ENCODE data around the gene GNA14. TPM values are rescaled to one million over a fixed set of nuclear protein-coding genes. Genes with fewer than 3 reads are reported as not detected.

Gene GNA14
- total RNA-seq, 1 experiment from 2014 or later, result 0.25 TPM

DNA sequence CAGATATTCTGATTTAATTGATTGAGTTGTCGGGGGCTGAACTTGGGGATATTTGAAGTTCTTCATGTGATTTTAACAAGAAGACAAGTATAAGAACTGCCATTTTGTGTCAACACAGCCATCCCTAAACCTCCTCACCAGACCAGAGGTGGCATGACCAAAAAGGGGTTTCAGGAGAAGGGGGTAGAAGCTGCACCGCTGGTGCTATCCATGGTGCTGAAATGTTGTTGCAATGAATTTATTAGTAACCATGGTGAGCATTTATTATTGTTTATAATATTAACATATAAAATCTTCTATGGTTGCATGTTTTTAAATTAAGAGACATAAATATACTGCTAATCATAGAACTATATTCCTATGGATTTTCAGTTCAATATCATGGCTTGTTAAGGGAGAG lies 72.3 kb downstream of the GNA14 start:
- no peak overlapping the region for H2AFZ ChIP-seq (ENCODE audit: low read depth, low read length, poor library complexity, severe bottlenecking)
- no peaks in the 10 kb centered on the region for H4K20me1 ChIP-seq (ENCODE audit: insufficient read depth)
- H3K9me3 ChIP-seq (ENCODE audit: control insufficient read depth in 1 of 2, insufficient read depth in 1 of 2, low read depth in 1 of 2, low read length in 2 of 2), result no peaks in the 10 kb centered on the region
- H3K27ac ChIP-seq (ENCODE audit: low read depth, low read length), result no peak overlapping the region
- H3K27me3 ChIP-seq (ENCODE audit: insufficient read depth, low read length), result no peaks in the 10 kb centered on the region; the same call in 1 of the 2 replicates
- H3K4me3 ChIP-seq (replicated peaks in 1 of 2; ENCODE audit: low read depth in 1 of 2, low read length in 2 of 2), result no peak overlapping the region
- no peaks in the 10 kb centered on the region for H3K9me2 ChIP-seq (ENCODE audit: insufficient read depth)
- RAD21 ChIA-PET (ENCODE audit: low non-redundant PET in 1 of 2, low total read pairs in 2 of 2, uncharacterized antibody in 2 of 2, unreplicated experiment in 2 of 2), result no interaction called here
- intact Hi-C loops (cut with micrococcal nuclease), result no loop called here
- H3K4me2 ChIP-seq (ENCODE audit: low read length), result no peak overlapping the region
- H3K9ac ChIP-seq (ENCODE audit: low read length), result no peak overlapping the region
- TF ChIP-seq, protein P1, sequence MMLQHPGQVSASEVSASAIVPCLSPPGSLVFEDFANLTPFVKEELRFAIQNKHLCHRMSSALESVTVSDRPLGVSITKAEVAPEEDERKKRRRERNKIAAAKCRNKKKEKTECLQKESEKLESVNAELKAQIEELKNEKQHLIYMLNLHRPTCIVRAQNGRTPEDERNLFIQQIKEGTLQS (IDR thresholded peaks at IDR 0.05), result no peak
- TF ChIP-seq, protein P2, sequence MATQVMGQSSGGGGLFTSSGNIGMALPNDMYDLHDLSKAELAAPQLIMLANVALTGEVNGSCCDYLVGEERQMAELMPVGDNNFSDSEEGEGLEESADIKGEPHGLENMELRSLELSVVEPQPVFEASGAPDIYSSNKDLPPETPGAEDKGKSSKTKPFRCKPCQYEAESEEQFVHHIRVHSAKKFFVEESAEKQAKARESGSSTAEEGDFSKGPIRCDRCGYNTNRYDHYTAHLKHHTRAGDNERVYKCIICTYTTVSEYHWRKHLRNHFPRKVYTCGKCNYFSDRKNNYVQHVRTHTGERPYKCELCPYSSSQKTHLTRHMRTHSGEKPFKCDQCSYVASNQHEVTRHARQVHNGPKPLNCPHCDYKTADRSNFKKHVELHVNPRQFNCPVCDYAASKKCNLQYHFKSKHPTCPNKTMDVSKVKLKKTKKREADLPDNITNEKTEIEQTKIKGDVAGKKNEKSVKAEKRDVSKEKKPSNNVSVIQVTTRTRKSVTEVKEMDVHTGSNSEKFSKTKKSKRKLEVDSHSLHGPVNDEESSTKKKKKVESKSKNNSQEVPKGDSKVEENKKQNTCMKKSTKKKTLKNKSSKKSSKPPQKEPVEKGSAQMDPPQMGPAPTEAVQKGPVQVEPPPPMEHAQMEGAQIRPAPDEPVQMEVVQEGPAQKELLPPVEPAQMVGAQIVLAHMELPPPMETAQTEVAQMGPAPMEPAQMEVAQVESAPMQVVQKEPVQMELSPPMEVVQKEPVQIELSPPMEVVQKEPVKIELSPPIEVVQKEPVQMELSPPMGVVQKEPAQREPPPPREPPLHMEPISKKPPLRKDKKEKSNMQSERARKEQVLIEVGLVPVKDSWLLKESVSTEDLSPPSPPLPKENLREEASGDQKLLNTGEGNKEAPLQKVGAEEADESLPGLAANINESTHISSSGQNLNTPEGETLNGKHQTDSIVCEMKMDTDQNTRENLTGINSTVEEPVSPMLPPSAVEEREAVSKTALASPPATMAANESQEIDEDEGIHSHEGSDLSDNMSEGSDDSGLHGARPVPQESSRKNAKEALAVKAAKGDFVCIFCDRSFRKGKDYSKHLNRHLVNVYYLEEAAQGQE (IDR thresholded peaks at IDR 0.05; ENCODE audit: low read depth), result peak; percentile 88
- H3K36me3 ChIP-seq (ENCODE audit: control insufficient read depth in 1 of 2, insufficient read depth in 2 of 2, low read length in 2 of 2), result no peaks in the 10 kb centered on the region
- POLR2A ChIA-PET, result no interaction called here
- ATAC-seq, result no peak
- no peaks in the 10 kb centered on the region for H3K4me1 ChIP-seq (ENCODE audit: control insufficient read depth in 1 of 2, insufficient read depth in 2 of 2, low read length in 2 of 2)
- CTCF ChIA-PET, result no interaction called here
- no peak for DNase-seq (ENCODE audit: low read depth, low spot score)
- H3K79me2 ChIP-seq (ENCODE audit: insufficient read depth, low read length), result no peaks in the 10 kb centered on the region
- BruUV-seq (replicated peaks), result no TSS peak

DNA sequence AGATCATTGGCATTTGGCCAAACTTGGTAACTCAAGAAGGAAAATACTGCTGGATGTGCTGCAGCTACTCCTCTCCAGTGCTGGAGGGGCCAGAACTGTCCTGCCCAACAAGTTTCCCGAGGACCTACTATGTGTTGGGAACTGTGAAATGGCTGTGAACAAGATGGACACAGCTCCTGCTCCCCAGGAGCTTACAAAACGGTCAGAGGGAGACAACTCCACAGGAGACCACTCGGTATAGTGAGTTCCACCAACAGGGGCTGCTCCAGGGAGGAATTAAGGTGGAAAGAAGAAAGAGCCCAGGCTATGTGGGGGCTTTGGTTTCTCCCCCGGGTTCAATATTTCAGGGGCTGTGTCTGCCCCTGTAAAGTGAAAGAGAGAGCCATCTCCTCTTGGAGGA lies 78.8 kb downstream of the GNA14 start:
- H4K20me1 ChIP-seq (ENCODE audit: insufficient read depth), result no peaks in the 10 kb centered on the region

More for the DNA sequence above, 78.8 kb downstream of the GNA14 start:
- CTCF ChIA-PET, result no interaction called here
- H3K27ac ChIP-seq (ENCODE audit: low read depth, low read length), result no peak overlapping the region
- no peak overlapping the region for H3K4me2 ChIP-seq (ENCODE audit: low read length)
- H3K36me3 ChIP-seq (ENCODE audit: control insufficient read depth in 1 of 2, insufficient read depth in 2 of 2, low read length in 2 of 2), result no peaks in the 10 kb centered on the region
- no peaks in the 10 kb centered on the region for H3K79me2 ChIP-seq (ENCODE audit: insufficient read depth, low read length)
- ATAC-seq (no peak), DNase-seq (ENCODE audit: low read depth, low spot score) (no peak)
- TF ChIP-seq EZH2phosphoT487 (IDR thresholded peaks at IDR 0.05; ENCODE audit: borderline replicate concordance) (no peak), ELF1 (IDR thresholded peaks at IDR 0.05; ENCODE audit: borderline replicate concordance, low read depth) (no peak), EZH2 (IDR thresholded peaks at IDR 0.05) (no peak), SRF (IDR thresholded peaks at IDR 0.05; ENCODE audit: low read depth) (no peak), CEBPB (IDR thresholded peaks at IDR 0.05; ENCODE audit: low read depth) (no peak), JUND (IDR thresholded peaks at IDR 0.05) (no peak), YY1 (IDR thresholded peaks at IDR 0.05; ENCODE audit: extremely low read depth, insufficient replicate concordance, low read depth, low read length) (no peak), EGR1 (IDR thresholded peaks at IDR 0.05; ENCODE audit: low read depth) (no peak), POLR2AphosphoS5 (IDR thresholded peaks at IDR 0.05; ENCODE audit: low read depth, low read length) (no peak), SIN3A (IDR thresholded peaks at IDR 0.05; ENCODE audit: low read depth) (no peak)
- TF ChIP-seq, protein P3, sequence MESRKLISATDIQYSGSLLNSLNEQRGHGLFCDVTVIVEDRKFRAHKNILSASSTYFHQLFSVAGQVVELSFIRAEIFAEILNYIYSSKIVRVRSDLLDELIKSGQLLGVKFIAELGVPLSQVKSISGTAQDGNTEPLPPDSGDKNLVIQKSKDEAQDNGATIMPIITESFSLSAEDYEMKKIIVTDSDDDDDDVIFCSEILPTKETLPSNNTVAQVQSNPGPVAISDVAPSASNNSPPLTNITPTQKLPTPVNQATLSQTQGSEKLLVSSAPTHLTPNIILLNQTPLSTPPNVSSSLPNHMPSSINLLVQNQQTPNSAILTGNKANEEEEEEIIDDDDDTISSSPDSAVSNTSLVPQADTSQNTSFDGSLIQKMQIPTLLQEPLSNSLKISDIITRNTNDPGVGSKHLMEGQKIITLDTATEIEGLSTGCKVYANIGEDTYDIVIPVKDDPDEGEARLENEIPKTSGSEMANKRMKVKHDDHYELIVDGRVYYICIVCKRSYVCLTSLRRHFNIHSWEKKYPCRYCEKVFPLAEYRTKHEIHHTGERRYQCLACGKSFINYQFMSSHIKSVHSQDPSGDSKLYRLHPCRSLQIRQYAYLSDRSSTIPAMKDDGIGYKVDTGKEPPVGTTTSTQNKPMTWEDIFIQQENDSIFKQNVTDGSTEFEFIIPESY (IDR thresholded peaks at IDR 0.05; ENCODE audit: extremely low read depth, insufficient replicate concordance, low read length), result no peak
- TF ChIP-seq, protein P1 (IDR thresholded peaks at IDR 0.05), result no peak
- TF ChIP-seq, protein P4, sequence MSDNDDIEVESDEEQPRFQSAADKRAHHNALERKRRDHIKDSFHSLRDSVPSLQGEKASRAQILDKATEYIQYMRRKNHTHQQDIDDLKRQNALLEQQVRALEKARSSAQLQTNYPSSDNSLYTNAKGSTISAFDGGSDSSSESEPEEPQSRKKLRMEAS (IDR thresholded peaks at IDR 0.05), result no peak
- RAD21 ChIA-PET (ENCODE audit: low non-redundant PET in 1 of 2, low total read pairs in 2 of 2, uncharacterized antibody in 2 of 2, unreplicated experiment in 2 of 2), result no interaction called here
- H3K4me3 ChIP-seq (replicated peaks in 1 of 2; ENCODE audit: low read depth in 1 of 2, low read length in 2 of 2), result no peak overlapping the region
- BruUV-seq (replicated peaks), result no TSS peak
- no peak overlapping the region for H3K9ac ChIP-seq (ENCODE audit: low read length)
- H2AFZ ChIP-seq (ENCODE audit: low read depth, low read length, poor library complexity, severe bottlenecking), result no peak overlapping the region
- no peaks in the 10 kb centered on the region for H3K9me3 ChIP-seq (ENCODE audit: control insufficient read depth in 1 of 2, insufficient read depth in 1 of 2, low read depth in 1 of 2, low read length in 2 of 2)
- intact Hi-C loops (cut with micrococcal nuclease), result no loop called here
- H3K4me1 ChIP-seq (ENCODE audit: control insufficient read depth in 1 of 2, insufficient read depth in 2 of 2, low read length in 2 of 2), result no peaks in the 10 kb centered on the region
- H3K9me2 ChIP-seq (ENCODE audit: insufficient read depth), result no peaks in the 10 kb centered on the region
- H3K27me3 ChIP-seq (ENCODE audit: insufficient read depth, low read length), result peaks cover 9% of the 10 kb centered on the region; the same call in 1 of the 2 replicates
- POLR2A ChIA-PET, result no interaction called here
